KMS-11 (cell line): ENCODE measurements around the gene SPNS2.

ENCODE experiments used
- H2AFZ ChIP-seq: fragments of 200-600 bp; sonication (generic); 2 replicates; pipeline ENCODE4 v1.6.1; 2016; ENCODE audit warnings: antibody characterized with exemption, mixed run types, low read depth
- H3K27ac ChIP-seq: fragments of 200-600 bp; sonication (generic); 2 replicates; pipeline ENCODE4 v1.6.1; 2016; ENCODE audit warnings: mild to moderate bottlenecking, mixed run types
- H3K27me3 ChIP-seq: fragments of 200-600 bp; sonication (generic); 2 replicates; pipeline ENCODE4 v1.6.1; 2017; ENCODE audit warnings: mild to moderate bottlenecking, low read depth, mixed run types, moderate library complexity; ENCODE audit not compliant: insufficient read depth
- H3K36me3 ChIP-seq: fragments of 200-600 bp; sonication (generic); 2 replicates; pipeline ENCODE4 v1.6.1; 2017; ENCODE audit warnings: mild to moderate bottlenecking, mixed run types; ENCODE audit not compliant: insufficient read depth
- H3K4me1 ChIP-seq: fragments of 200-600 bp; sonication (generic); 2 replicates; pipeline ENCODE4 v1.6.1; 2016; ENCODE audit warnings: mild to moderate bottlenecking, low read depth, mixed run types; ENCODE audit not compliant: poor library complexity, severe bottlenecking
- H3K4me2 ChIP-seq: fragments of 200-600 bp; sonication (generic); 2 replicates; pipeline ENCODE4 v1.7.0; 2016; ENCODE audit warnings: mild to moderate bottlenecking, mixed run types
- H3K4me3 ChIP-seq: fragments of 200-600 bp; sonication (generic); IDR thresholded peaks from 2 replicates; pipeline ENCODE4 v1.6.1; 2017; ENCODE audit warnings: low read depth, low read length, mixed read lengths; ENCODE audit not compliant: insufficient read depth
- H3K79me2 ChIP-seq: fragments of 200-600 bp; sonication (generic); 2 replicates; pipeline ENCODE4 v1.6.1; 2016; ENCODE audit warnings: low read depth, mixed run types; ENCODE audit not compliant: insufficient read depth
- H3K9ac ChIP-seq: fragments of 200-600 bp; sonication (generic); 2 replicates; pipeline ENCODE4 v1.6.1; 2016; ENCODE audit warnings: mild to moderate bottlenecking, mixed run types
- H4K20me1 ChIP-seq: fragments of 200-600 bp; sonication (generic); 2 replicates; pipeline ENCODE4 v1.6.1; 2016; ENCODE audit warnings: mild to moderate bottlenecking, mixed run types; ENCODE audit not compliant: insufficient read depth
- CTCF ChIP-seq: fragments of 200-600 bp; sonication (generic); conservative IDR thresholded peaks from 2 replicates; pipeline ENCODE4 v1.6.1; 2017; ENCODE audit warnings: low read depth, mild to moderate bottlenecking, antibody characterized with exemption, low read length, moderate library complexity, mixed read lengths

The SPNS2 gene

GRCh38 chr17:4541328-4542002, 42.8 kb downstream of the SPNS2 start:
- H4K20me1 ChIP-seq, result no peaks in the 10 kb centered on the region
- H3K36me3 ChIP-seq, result no peaks in the 10 kb centered on the region

GRCh38 chr17:4542003-4542725, 43.5 kb downstream of the SPNS2 start:
- no peaks in the 10 kb centered on the region for H3K4me1 ChIP-seq
- no peaks in the 10 kb centered on the region for H4K20me1 ChIP-seq
- H3K4me2 ChIP-seq, result no peak overlapping the region
- no peaks in the 10 kb centered on the region for H3K27me3 ChIP-seq
- H3K27ac ChIP-seq, result no peak overlapping the region
- no peaks in the 10 kb centered on the region for H3K36me3 ChIP-seq
- H3K79me2 ChIP-seq, result no peaks in the 10 kb centered on the region
- no peak for TF ChIP-seq CTCF
- no peak overlapping the region for H3K4me3 ChIP-seq
- no peak overlapping the region for H2AFZ ChIP-seq
- no peak overlapping the region for H3K9ac ChIP-seq

More at GRCh38 chr17:4541328-4542002, 42.8 kb downstream of the SPNS2 start:
- no peak overlapping the region for H3K4me2 ChIP-seq
- no peak for TF ChIP-seq CTCF
- H3K4me3 ChIP-seq, result no peak overlapping the region
- no peaks in the 10 kb centered on the region for H3K27me3 ChIP-seq
- no peak overlapping the region for H2AFZ ChIP-seq
- H3K4me1 ChIP-seq, result no peaks in the 10 kb centered on the region
- H3K27ac ChIP-seq, result no peak overlapping the region
- H3K79me2 ChIP-seq, result no peaks in the 10 kb centered on the region
- H3K9ac ChIP-seq, result no peak overlapping the region

- Histone ChIP-seq H3K79me2 (no peaks in the 10 kb centered on the region), H3K9ac (no peak overlapping the region), H4K20me1 (no peaks in the 10 kb centered on the region), H3K4me3 (no peak overlapping the region), H3K27ac (no peak overlapping the region), H3K27me3 (no peaks in the 10 kb centered on the region), H3K36me3 (no peaks in the 10 kb centered on the region), H3K4me1 (no peaks in the 10 kb centered on the region), H2AFZ (no peak overlapping the region), H3K4me2 (no peak overlapping the region)
- TF ChIP-seq CTCF, result no peak
These were observed 44.1 kb downstream of the SPNS2 start for GRCh38 chr17:4542726-4543191.

- no peak overlapping the region for H2AFZ ChIP-seq
- no peaks in the 10 kb centered on the region for H3K79me2 ChIP-seq
- H3K27me3 ChIP-seq, result no peaks in the 10 kb centered on the region
- TF ChIP-seq CTCF, result no peak
- H3K4me2 ChIP-seq, result no peak overlapping the region
- no peak overlapping the region for H3K9ac ChIP-seq
- no peak overlapping the region for H3K4me3 ChIP-seq
- H4K20me1 ChIP-seq, result no peaks in the 10 kb centered on the region
- H3K4me1 ChIP-seq, result no peaks in the 10 kb centered on the region
- H3K27ac ChIP-seq, result no peak overlapping the region
- no peaks in the 10 kb centered on the region for H3K36me3 ChIP-seq
These were observed 44.9 kb downstream of the SPNS2 start for GRCh38 chr17:4543557-4544026.
